GM18517 (cell line): Measurements from ENCODE around the gene DENND5B.
A peak's percentile ranks its signal among the peaks of the same experiment; 100 is the strongest.
"Not testable (repeated sequence)": the region's sequence is repeated elsewhere in the genome, so short reads cannot be mapped to it uniquely, and the experiment has no call there.

Source experiments
- ATAC-seq: cut with Tn5 transposase; IDR thresholded peaks from one replicate; pipeline ENCODE4 v1.9.1; 2021; ENCODE audit warnings: mild to moderate bottlenecking, moderate library complexity; ENCODE audit not compliant: unreplicated experiment

The DENND5B gene

DNA sequence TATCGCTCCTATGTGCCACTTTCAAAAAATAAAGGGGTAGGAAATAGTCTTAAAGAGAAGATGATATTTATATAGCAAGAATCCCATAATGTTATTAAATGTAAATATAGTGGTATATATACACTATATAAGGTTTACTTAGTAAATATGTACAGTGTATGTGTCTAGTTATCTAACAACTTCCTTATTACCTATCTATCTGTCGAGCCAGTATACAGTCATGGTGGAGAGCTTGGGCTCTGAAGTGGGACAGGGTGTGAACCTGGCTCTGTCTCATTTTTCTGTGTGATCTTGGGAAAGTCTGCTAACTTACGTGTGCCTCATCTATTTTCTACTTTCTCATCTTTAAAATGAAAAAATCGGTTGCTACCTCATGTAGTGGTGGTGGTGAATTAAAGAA lies 202.2 kb downstream of the DENND5B start:
- ATAC-seq, result no peak

DNA sequence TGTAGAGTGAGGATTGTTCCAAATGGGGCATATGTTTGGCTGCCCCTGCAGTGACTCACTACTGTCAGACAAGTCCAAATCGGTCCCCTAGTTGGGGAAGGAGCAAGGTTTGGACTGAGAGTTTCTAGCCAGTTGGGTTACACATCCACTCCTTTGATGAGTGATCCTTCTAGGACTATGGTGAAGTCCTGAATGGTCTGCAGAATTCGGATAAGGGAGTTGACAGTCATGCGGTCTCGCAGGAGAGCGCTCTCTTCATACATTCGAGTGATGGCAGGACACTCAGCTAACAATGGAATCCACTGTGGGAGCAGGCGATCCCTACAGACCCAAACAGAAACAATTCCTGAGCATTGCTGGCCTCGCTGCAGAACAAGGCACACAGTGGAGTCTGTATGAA lies 203.5 kb downstream of the DENND5B start:
- no peak for ATAC-seq

DNA sequence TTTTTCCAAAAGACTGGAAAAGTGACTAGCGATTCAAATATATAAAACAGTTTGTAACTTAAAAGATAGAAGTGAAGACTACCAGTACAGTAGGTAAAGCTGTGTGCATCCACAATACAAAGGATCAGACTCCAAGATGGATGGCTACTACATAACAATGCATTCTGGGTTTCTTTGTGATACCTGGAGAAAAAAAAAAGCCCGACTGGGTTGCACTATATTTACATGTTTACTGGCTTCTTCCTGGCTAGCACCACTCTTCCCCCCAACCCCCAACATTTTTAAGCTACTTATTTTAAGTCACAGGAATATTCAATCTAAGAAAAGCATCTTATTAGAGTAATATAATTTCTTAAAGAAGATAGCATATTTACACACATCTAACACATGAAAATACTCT lies 203.9 kb downstream of the DENND5B start:
- no peak for ATAC-seq

DNA sequence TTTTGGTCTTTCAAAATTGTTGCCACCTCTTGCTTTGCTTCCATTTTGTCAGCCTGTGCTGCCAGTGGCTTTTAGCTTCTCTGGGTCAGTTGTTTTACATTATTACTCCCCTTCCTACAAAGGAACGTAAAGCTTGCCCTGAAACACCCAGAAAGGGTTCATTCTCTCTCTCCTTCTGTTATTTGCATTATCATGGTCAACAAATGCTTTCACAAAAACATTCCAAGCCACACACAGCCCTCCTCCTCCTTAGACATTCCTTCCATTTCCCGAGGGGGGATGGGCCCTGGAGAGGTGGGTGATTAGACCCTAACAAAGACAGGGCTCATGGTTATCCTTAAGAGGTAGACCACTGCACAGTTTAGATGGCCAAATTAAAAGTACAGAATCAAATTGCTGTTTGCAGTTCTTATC lies 204.6 kb downstream of the DENND5B start:
- ATAC-seq, result no peak

DNA sequence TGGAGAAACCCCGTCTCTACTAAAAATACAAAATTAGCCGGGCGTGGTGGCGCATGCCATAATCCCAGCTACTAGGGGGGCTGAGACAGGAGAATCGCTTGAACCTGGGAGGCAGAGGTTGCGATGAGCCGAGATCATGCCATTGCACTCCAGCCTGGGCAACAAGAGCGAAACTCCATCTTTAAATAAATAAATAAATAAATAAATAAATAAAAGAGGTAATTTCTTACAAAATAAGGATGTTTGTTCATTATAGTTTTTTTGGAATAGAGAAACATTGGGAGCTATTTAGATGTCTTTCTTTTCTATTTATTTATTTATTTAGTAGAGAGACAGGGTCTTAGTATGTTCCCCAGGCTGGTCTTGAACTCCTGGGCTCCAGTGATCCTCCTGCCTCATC lies 213.7 kb downstream of the DENND5B start:
- ATAC-seq, result not testable (repeated sequence)

DNA sequence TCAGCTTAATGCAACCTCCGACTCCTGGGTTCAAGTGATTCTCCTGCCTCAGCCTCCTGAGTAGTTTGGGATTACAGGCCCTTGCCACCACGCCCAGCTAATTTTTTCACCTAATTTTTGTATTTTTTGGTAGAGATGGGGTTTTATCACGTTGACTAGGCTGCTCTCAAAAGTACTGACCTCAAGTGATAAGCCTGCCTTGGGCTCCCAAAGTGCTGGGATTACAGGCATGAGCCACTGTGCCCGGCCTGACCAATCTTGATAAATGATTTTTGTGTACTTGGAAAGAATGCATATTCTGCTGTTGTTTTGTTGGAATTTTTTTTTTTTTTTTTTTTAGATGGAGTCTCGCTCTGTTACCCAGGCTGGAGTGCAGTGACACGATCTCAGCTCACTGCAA lies 215.5 kb downstream of the DENND5B start:
- not testable (repeated sequence) for ATAC-seq

DNA sequence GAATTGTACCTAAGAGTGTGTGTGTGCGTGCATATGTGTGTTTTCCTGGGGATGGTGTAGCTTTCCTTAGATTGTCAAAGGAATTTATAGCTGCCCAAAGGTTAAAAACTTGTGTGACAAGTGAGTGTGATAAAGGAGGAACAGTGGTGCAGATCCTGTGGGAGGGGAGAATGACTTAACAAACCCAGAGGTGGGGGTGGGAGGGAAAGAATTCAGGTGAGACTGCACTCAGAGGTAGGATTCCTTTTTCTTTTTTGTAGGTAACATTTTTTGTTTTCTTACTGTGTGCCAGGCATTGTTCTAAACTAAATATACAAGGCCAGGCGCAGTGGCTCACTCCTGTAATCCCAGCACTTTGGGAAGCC lies 219.7 kb downstream of the DENND5B start:
- ATAC-seq, result no peak

DNA sequence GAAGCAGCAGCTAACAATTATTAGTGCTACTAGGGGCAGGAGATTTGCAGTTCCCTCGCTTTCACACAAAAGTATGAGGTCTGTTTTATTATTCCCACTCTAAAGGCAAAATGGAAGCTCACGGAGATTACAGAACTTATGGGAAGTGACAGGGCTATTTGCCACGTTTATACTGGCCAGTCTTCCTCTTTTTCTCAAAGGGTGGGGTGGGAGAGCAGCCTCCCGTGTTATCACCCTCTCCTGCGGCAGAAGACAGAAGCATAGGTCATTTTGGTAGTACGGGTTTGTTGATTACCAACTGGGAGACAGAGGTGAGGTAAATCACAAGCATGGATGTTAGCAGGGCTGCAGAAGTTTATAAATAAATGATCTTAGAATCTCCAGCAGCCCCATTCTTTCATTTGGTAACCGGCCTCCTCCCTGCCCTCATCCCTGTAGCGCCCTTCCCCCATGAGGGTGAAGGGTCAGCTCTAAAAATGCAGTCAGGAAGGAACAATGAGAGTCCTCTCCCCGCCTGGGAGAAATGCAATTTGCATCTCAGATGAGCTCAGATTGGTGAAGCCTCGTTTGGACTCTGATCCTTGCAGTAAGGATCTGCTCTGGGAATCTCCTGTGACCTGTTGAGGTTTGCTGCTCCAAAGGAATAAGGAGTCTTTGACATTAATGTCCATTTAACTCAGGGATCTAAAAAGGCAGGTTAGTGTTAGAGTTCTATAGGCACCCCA lies 220.2 kb downstream of the DENND5B start:
- no peak for ATAC-seq

DNA sequence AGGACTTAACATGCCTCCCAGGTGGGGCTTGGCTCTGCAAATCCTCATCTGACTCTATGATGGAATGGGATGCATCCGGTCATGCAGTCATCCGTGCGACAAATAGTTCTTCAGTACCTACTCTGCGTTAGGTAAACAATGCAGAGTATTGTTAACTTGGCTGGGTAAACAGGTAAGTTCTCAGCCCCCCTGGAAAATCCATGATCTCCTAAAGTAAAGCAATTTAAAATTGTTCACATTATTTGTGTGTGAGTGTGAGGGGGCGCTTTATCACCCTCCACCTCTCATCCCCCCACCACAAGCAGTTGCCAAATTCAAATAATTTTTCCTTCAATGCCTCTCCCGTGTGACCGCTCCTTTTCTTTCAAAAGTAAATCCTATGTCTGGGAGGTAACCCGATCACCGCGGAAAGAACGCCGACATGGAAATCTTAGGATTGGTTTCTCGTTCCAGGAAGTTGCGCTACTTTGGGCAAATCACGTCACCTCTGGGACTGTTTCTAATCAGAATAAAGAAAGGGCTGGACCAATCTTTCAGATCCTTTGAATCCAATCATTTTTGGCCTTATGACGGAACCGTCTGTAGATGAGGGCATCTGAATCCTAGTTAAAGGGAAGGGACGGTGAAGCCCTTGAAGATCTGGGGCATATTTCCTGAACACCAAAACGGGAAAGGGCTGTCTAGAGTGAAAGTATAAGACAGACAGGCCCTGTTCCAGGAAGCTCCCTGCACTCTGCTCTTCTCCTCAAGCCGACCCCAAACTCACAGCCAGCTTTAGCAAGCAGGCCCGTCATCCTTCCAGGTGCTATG lies 221.0 kb downstream of the DENND5B start:
- ATAC-seq, result no peak

DNA sequence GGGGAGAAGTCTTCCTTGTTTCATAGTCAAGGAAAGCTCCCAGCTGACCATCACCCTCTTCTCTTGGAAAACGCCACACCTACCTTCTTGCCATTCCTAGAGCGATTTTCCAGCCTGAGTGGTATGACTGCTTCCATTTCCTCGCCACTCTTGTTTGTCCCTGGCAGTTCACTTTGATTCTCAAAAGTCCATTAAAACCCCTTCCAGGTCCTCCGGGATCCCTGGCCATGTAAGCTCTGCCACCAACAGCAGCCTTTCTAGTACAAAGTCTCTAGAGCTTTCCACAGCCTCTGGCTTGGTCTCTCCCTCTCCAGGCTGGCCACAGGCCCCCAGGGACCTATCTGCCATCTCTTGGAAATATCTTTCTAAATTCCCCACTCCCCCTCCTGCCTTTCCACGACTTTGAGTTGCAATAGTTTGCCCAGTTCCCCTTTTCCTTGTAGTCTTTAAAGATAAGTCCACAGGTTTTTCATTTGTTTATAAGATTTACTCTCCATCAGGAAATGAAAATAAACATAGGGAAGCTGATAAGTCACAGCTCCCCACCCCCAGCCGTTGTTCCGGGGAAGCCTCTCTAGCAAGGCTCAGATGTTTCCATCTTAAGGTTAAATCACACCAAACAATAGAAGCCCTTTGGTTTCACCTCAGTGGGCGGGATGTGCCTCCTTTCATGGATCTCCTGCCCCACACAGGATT lies 222.1 kb downstream of the DENND5B start:
- no peak for ATAC-seq

DNA sequence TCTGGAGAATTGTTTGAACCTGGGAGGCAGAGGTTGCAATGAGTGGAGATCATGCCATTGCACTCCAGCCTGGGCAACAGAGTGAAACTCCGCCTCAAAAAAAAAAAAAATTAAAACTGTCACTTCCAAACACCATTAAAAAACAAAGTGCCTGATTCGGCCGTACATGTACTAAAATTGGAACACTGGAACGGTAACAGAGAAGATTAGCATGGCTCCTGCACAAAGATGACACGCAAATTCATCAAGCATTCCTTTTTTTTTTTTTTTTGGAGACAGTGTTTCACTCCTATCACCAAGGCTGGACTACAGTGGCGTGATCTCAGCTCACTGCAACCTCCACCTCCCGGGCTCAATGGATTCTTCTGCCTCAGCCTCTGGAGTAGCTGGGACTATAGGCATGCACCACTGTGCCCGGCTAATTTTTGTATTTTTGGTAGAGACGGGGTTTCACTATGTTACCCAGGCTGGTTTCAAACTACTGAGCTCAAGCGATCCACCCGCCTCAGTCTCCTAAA lies 224.8 kb downstream of the DENND5B start:
- ATAC-seq, result no peak

DNA sequence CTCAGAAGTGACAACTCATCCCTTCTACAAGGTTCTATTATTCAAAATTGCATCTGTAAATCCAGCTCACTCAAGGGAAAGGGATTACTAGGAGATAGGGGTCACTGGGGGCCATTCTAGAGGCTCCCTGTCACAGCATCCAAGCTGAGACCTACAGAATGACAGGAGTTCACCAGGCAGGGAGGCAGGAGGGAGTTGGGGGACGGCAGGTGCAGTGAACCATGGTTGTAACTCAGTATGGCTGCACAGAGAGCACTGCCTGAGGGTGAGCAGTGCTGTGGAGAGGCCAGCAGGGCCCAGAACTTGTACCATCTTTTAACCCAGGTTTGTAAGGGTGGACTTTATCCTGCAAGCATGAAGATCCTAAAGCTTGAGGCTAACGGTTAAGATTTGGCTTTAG lies 227.1 kb downstream of the DENND5B start:
- ATAC-seq, result no peak

DNA sequence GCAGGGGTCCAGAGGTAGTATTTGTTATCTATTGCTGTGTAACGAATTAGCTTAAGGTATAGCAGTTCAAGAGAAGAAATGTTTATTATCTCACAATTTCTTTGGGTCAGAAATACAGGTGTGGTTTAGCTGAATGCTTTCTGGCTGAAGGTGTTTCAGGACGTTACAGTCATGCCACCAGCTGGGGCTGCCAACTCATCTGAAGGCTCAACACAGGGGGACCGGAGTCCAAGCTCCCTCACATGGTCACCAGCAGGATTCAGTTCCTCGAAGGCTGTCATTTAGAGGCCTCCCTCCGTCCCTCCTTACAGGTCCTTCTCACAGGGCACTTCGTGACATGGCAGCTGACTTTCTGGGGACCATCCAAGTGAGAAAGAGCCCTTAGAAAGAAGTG lies 227.5 kb downstream of the DENND5B start:
- ATAC-seq, result peak; percentile 14

DNA sequence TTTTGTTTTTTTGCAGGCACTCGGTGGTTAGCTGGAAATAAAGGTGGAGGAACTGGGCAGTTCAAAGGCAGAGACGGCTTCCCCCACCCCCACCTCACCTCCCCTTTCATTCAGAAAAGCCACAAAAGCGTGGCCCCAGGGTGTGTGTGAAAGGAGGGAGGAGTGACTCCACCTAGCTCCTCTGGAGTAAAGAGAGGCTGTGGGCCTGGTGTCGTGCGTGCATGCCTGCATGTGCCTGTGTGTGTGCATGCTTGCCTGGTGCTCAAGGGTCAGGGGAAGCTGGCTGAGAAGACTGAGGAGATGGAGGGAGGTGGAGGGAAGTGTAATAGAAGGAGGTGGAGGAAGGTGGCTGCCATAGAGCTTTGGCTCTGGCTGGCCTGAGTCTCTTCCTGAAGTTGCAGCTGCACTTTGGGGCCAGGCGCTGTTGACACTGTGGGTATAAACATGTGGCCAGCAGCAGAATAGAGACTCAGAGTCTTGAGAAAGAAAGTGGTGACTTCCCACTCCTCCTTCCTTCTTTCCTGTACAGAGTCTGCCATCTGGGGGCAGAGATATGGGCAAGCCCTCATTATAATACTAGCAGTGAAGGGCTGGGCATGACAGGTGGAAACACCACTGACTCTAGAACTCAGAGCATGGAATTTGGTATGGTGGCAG lies 228.0 kb downstream of the DENND5B start:
- peak; percentile 79 for ATAC-seq

DNA sequence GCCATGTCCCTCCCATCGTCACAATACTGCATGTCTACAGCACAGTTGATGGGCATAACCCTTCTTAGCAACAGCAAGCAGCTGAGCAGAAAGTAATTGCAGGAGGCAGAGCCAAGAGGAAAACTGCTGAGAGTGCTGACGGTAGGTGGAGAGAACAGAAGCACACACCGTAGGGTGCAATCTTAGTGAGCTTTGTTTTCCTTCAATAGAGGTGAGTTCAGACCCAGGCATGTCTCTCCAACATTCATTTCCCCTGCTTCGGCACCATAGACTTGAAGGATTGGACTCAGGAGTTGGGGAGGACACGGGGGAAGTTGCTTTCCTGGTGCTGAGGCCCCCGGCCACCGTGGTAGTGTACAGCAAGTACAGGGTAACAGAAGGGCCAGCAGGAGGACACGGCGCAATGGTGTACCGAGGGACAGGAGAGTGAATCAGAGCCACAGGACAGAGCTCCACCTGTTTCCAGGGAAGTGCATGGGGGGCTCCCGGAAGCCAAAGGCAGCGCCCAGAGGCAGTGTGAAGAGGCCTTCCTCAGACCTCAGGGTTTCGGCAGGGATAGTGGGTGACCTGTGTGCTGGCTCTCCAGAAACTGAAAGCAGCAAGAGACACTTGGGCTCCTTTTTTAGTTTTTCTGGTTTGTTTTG lies 228.7 kb downstream of the DENND5B start:
- peak; percentile 39 for ATAC-seq

DNA sequence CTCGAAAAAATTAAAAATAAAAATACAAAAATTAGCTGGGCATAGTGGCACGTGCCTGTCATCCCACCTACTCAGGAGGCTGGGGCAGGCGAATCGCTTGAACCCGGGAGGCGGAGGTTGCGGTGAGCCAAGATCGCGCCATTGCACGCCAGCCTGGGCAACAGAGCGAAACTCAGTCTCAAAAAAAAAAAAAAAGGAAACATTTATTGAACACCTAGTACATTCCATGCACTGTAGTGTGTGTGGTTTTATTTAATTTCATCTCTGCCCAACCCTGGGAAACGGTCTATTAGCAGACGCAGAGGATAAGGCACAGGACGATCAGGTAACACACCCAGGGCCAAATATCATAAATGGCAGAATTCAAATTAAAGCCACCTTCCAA lies 229.2 kb downstream of the DENND5B start:
- ATAC-seq, result no peak

DNA sequence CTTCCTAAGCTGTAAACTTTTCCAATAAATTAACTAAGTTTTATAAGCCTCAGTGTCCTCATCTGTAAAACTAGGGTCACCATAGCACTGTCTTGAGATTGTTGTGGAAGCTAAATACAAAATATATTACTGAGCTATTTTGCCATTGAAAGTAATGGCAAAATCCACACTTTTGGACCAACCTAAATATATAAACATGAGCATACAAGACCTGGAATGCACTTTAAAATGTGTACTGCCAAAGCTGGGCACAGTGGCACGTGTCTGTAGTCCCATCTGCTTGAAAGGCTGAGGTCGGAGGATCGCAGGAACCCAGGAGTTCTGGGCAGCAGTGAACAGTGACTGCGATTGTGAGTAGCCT lies 235.2 kb downstream of the DENND5B start:
- ATAC-seq, result no peak

DNA sequence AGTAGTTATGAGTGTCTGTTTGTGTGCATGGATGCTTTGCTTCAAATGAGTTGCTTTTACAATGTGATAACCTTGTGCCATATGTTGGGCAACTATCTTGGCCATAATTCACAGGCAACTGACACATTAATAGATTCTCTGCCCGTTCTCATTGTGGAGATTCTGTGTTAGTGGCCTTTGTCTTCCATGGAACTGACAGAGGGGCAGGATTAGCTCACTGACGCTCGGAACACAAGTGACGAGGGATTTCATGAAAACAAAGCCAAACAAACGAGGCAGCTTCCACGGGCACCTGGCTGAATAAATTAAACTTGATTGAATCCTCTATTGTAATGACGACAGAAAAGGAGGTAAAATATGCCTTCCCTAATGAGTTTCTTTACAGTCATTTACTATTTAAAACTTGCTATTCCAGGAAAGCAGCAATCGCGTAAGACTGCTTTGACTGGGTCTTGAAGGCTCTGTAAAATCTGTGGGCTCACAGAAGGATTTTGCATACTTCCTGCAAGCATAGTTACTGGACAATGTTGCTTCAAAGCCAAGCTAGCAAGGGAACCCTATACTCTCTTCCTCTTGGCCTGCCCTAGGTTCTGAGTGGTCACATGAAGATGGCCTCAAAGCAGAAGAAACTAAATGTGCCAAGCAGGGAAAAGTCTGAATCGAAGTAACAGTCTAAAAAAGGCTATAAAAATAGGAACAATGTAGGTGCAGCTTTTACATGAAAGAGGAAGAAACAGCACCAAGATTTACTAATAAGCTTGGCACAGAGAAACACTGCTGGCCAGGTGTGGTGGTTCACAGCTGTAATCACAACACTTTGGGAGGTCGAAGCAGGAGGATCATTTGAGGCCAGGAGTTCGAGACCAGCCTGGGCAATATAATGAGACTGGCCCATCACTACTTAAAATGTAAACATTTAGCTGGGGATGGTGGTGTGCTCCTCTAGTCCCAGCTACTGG lies 236.9 kb downstream of the DENND5B start:
- ATAC-seq, result no peak

DNA sequence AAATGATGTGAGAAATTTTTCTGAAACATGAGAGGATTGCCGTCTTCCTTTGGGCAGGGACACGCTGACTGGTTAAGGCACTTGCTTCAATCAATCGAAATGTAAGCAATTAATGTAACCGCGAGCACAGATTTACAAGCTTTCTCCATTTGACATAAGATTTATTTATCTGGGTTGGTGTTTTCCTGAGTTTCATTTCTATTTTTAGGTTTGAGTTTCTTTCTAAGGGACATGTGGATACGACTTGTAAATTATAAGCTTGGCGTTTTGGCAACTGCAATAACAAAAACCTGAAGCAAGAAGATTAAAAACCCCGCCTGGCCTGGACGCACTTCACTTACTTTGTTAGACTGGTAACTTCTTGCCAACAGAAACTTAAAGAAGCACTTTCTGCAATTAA lies 244.7 kb downstream of the DENND5B start:
- no peak for ATAC-seq

DNA sequence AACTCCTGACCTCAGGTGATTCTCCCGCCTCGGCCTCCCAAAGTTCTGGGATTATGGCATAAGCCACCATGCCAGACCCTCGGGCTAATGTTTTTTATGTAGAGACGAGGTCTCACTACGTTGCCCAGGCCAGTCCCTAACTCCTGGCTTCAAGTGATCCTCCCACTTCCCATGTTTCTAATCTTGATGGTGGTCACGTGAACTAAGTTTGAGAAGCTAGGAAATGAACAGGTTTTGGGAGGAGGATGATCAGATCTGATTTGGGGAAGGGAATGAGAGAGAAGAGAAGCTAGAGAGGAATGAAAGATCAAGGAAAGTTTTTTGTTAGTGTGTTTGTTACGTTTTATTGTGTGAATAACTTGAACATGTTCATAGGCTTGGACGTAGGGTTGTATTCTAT lies 247.8 kb downstream of the DENND5B start:
- ATAC-seq, result no peak
